HG02943 (cell line): ENCODE measurements around the gene ADAMTS17.

Experiments used
- ATAC-seq: cut with Tn5 transposase; IDR thresholded peaks from one replicate; pipeline ENCODE4 v1.9.1; 2021; ENCODE audit warnings: mild to moderate bottlenecking, low read depth, moderate library complexity; ENCODE audit not compliant: unreplicated experiment

ADAMTS17 gene

DNA sequence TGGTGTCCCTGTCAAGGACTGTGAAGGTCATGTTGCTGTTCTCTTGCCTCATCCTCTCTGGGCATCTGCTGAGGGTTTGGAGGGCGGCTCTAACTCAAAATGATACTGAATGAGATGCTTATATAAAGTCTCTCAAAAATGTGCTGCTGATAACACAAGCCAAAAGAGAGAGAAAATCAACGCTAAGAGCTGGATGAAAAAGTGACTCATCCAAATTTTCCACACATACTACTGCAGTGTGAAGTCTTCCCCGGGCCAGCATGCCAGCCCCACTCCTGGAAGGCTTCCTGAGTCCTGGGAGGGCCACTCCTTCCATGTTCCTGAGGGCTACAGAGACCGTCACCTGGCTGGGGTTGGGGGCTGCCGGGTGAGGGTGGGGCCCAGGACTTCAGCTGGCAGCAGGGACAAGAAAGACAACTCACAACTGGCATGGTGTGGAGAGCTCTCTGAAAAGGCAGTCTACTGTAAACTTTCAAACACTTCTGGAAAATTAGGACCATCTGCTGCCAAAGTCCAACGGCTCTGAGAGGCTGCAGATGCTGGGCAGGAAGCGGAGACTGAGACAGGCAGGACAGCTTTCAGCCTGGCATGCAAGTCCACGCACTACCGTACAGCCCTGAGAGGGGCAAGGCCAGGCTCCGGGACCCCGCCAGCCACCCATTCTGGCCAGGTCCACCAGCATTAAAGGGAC, 200.3 kb downstream of the ADAMTS17 start:
- no peak for ATAC-seq

DNA sequence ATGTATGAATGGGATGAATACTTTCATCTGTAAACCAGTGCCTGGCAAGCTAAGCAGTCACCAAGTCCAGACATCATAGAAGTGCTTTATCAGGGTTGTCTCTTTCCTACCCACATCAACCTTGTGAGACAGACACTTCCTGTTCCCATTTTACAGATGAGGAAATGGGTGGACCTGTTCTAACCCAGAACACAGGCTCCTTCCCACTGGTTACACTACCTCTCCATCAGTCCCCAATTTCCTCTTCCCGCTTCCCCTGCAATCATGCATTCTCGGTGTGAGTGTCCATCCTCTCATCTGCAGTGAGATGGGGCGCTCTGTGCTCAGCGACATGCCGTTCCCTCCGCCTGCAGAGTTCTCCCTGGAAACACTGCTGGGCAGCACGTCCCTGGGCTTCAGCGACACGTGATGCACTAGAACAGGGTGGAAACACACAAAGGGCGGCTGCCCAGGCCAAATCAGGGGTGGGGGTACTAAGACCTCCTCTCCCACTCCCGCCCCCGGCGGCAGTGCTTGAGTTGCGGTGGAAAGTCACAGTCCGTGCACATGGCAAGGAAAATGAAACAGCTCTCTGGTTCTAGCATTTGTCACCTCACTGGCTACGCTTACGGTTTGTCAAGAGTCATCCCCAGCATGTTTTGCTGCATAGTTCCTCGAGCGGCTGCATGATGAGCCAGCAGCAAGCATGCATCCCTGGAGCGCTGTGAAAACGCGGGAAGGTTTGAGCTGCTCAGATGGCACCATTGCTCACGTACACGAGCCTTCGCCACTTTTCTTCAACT, 201.1 kb downstream of the ADAMTS17 start:
- no peak for ATAC-seq

DNA sequence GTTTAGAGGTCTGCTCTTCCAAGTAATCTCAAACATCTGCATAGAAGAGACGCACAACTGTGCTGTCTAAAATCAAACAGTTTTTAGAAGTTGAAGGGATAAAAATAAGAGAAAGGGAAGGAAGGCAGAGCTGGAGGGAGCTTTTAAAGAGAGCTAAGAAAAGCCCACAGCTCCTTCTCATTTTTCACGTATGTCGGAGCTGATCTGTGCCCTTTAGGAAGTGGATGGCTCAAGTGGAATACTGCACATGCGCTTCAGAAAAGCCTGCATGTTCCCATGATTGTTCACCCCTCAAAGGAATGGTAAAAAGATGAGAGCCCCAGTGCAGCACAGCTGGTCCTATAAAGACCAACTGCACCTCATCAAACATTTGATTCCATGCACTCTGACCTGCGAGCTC, 207.2 kb downstream of the ADAMTS17 start:
- no peak for ATAC-seq

DNA sequence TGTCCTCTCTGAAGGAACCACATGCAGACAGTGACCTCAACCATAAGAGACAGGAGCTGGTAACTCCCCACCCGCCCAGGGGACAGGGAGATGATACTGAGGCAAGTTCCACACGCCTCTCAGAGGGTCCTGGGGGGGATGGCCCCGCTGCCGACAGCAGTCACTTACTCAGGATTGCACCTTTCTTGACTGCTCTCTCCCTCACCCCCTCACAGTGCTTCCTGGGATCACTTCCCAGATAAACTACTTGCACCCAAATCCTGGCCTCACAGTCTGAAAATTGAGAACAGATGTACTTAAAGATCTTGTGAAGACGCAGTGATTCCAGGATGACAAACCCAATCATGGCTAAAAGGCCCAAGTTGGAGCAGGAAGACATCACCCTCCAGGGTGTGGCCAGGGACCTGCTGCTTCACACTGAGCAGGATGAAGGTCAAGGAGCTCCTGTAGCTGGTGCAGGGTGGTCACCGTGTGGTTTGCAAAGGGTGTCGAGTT, 207.6 kb downstream of the ADAMTS17 start:
- no peak for ATAC-seq

DNA sequence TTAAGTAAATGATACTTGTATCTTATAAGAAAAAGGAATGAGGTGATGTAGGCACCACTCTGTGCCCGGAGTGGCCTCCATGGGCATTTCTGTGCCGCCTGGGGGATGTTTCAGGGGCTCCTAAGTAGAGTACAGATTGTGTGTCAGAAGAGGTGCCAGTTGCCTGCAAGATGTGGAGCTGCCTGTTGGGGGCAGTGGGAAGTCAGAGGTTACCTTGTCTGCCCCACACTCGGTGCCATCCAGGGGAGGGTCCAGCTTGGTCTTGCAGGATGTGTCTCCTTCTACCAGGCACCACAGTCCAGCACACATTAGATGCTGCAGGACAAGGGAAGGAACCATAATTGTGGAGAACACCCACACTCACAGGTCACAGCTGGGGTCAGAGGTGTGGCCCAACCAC, 208.8 kb downstream of the ADAMTS17 start:
- ATAC-seq = no peak

DNA sequence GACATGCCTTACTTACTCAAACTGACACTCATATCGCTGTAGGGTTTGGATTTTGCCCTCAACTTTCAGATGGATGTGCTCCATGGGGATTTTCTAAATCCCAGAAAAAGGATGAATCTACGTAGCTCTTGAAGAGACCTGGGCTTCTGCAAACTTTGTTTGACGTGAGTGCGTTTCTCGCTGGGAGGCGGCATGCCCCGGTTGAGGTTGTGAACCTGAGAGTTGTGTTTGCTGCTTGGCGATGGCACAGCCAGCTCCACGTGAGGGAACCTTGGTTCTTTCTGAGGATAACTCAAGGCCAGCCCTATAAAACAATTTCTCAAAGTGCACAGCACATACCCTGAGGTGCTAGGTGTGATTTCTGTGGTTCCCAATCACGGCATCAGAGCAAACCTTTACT, 209.5 kb downstream of the ADAMTS17 start:
- no peak for ATAC-seq

DNA sequence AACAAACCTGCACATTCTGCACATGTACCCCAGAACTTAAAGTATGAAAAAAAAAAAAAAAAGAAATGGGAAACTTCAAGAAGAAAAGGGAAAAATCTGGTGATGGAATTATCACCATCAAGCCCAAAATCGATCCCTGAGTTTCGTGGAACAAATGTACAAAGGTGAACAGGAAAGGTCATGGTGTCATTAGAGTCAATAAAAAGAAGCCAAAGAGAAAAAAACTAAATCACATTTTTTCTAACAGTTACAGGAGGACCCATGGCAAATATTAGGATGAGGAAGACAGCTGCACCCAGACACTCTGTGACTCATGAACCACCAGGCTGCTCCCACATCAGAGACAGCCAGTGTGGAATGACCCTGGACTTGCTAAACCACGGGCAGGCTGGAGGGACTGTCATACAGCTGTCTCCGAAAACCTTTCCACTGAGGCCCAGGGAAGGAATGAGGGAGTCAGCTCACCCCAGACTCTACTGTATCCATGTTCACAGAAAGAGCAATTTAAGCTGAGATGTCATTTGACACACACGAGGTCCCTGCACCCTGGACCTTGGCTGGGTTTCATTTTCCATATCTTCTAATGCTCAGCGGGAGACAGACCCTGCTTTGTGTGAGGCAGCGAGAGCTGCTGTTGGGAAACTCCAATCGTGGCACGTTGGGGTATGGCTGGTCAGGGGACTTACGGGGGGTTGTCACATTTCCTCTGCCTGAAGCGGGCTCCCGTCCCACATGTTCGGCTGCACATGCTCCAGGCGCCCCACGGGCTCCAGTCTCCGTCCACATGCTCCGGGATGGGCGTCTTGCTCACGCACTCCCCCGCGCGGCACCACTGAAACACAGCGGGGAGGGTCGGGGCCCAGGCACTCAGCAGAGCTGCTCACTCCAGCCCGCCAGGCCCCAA, 210.2 kb downstream of the ADAMTS17 start:
- no peak for ATAC-seq

DNA sequence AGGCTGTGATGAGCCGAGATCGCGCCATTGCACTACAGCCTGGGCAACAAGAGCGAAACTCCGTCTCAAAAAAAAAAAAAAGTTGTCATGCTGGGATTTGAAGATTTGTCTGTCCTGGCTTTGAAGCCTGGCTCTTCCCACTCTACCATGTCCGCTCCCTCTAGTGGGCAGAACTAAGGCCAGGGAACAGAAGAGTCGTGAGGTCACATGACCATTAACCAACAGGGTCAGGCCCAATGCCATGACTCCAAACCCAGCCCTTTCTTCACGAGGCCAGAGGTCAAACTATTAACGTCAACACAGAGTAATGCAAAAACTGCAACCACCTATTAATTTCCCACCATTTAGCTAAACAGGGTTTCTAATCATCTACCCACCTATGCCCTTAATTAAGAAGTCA, 212.1 kb downstream of the ADAMTS17 start:
- no peak for ATAC-seq

DNA sequence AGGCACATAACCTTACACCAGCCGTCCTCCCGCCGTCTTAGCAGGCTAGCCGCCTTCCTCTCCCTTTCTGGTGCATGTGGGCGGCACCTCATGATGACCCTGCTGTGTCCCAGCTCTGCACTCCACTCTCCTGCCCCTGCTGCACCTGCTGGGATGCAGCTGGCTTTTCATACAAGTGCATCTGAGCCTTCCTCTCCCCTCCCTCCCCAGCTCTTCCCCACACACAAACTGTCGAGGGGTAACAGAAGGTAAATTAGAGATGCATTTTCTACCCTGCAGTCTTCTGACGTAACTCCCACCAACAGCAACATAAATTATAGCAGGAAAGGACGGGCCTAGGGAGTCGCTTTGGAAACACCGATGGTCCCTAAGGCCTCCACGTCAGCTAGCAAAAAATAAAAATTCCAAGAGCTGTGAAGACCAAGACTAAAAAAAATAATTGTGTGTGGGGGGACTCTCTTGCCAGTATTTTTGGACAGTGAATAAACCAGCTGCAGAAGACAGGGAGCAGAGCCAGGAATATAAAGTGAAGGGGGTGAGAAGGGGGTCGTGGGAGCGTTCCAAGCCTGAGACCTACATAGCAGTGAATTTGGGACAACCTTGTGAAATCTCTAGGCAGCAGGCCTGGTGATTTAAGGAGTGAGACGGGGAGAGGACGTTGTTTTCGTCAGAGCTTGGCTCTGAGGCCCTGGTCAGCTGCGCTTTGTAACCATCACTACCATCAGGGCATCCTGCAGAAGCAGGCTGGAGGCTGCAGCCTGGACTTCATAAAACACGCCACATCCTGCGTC, 216.2 kb downstream of the ADAMTS17 start:
- ATAC-seq = no peak

DNA sequence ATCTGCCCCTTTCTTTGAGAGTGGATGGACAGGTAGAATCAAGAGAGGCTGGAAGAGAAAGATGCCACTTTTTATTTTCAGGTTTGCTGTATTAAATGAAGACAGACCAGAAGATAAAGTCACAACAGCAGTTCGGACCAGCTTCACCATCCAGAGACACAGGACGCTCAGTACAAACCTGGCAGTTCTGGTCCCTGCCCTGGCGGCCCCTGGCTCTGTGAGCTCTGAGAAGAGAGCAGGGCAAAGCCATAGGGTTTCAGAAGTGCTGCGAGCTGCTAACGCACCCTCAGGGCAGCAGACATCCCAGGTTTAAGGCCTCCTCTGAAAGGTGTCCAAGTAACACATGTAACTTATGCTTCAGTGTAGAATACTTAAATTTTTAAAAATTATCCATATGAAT, 216.8 kb downstream of the ADAMTS17 start:
- no peak for ATAC-seq

DNA sequence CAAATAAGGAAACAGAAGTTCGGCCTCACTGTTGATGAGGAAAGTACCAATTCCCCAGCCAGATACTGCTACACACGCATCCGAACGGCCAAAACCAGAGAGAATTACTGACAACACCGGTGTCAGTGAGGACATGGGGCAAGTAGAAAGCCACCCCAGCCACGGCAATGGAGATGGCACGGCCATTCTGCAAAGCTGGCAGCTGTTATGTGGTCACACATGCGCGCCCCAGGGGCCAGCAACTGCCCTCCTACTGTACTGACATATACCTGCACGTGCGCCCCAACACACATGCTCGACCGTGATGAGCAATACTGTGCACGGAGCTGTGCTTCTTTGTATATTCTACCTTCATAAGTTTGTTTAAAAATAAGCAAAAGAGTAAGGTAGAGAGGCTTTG, 217.4 kb downstream of the ADAMTS17 start:
- ATAC-seq = no peak

DNA sequence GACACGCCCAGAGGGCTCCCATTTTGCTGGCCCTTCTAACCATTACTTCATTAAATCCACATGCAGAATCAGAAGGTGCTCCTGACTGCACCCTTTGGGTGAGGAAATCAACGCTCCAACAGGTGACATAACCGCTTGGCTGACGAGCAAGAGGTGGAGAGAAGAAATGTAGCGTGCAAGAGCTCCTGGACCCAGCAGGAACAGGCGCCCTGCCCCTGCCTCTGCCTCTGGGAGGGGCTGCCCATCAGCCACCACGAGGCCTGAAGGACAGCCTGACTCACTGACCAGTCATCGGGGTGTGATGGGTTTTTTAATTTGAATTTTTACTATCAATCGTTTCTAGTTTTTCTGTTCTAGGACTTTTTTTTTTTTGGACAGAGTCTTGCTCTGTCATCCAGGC, 218.2 kb downstream of the ADAMTS17 start:
- no peak for ATAC-seq

DNA sequence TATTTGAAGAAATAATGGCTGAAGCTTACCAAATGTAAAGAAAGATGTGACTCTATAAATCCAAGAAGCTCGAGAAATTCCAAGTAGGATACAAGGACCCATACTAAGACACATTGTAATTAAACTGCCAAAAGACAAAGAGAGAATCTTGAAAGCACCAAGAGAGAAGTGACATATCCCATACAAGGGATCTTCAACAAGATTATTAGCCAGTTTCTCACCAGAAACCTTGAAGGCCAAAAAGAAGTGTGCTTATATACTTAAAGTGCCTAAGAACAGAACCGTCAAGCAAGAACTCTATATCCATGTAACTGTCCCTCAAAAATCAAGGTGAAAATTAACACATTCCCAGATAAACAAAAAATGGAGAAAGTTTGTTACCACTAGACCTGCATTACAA, 220.5 kb downstream of the ADAMTS17 start:
- ATAC-seq = no peak

DNA sequence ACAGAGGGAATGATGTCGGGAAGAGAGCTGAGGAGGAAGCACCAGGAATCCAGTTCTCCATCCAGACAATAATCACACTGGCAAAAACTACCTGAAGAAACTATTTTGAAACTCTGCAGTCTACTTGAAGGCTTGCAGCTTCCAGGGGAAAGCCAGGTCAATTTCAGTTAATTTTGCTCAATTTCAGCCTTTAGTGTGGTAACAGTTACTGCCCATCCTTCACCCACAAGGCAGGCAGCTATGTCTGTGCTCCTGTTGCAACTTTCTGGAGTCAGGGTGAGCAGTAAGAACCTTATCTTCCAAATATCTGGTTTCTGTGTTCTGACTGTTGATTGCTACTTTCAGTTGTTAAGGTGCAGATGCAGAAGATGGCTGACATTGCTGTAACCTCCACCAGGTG, 221.7 kb downstream of the ADAMTS17 start:
- ATAC-seq = no peak

DNA sequence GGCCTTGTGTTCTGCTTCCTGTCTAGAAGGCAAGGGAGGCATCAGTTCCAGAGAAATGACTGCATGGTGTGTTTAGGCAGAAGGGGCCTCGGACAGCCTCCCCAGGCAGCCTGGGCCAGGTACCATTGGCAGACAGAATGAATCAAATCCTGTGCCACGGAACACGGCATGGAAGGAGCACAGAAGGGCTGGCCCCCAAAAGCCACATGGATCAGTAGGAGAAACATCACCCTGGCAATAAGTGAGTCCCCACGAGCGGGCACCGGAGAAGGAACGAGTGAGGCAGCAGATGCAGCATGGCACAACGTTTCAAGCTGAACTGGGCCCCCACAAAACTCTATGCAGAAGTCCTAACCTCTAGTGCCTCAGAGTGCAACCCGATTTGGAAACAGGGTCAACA, 223.2 kb downstream of the ADAMTS17 start:
- ATAC-seq = no peak

DNA sequence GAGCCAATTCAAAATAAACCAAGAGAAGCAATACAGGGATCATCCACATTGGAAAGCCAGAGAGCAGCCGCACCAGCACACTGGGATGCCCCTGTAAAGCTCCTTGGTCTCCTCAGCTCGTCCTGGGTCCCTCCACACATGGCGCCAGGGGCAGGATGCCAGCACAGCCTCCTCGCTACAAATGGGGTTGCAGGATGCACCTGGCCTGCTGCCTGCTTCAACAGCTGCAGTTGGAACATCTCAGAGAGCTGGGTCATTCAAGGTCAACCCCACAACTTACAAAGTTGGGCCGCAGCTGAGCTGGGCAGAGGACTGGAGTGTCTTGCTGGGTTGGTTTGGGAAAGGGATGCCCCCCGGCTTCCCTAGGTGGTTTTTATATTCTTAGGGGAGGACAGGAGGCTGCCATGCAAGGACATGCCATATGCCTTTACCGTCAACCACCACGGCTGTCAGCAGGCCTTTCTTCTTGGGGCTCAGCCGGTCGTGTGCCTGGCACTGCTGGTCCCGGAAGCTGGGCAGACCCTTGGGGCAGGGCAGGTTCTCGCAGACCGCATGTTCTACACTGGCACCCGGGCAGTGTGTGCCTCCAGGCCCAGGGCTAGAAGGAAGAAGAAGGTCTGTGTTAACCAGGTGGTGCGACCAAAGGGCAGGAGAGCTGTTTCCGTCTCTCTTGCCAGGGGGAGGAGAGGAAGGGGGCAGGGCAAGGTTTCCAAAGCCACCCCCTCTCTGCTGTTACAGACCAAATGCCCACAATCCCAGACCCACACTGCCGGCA, 225.2 kb downstream of the ADAMTS17 start:
- ATAC-seq = no peak

DNA sequence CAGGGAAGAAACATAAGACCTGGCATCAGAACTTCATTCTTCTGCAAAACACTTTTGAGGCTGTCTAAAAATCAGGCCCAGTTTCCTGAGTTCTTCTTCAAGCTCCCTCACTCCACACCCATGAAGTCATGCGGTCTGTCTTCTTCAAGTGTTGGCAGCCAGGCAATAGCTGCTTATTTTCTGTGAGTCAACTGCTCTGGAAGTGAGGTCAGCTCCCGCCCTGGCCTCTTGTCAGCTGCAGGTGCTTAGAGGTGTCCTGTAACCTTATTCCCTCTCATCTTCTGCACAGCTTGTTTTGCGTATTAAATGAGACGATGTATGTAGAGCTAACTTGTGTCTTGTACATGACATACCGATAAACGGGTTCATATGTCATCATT, 226.1 kb downstream of the ADAMTS17 start:
- ATAC-seq = no peak

DNA sequence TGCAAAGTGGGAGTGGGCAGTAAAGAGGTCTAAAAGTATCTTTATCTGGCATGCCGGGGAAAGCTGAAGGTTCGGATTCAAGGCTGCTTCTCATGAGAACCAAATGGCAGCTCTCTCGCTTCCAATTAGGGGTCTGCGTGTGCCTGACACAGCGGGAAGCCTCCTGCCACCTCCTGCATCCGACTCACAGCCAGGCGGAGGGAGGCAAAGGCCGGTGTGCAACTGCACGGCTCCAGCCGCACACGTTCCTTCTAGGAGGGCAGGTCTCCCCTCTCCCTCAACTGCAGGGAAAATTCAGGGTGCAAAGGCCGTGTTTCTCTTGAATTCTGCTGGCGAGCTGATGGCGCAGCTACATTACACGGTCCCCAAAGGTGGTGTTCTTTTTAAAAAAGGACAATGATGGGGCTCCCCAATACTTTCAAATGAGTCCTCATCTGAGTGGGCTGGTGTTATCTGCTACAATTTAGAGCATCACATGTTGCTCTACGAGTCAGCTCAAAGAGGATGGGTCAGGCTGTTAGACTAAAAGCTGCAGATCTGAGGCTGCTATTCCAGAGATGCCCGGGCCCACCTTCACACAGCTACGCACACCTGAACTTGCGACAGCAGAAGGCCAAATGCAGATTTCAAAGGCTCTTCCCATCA, 226.6 kb downstream of the ADAMTS17 start:
- no peak for ATAC-seq

DNA sequence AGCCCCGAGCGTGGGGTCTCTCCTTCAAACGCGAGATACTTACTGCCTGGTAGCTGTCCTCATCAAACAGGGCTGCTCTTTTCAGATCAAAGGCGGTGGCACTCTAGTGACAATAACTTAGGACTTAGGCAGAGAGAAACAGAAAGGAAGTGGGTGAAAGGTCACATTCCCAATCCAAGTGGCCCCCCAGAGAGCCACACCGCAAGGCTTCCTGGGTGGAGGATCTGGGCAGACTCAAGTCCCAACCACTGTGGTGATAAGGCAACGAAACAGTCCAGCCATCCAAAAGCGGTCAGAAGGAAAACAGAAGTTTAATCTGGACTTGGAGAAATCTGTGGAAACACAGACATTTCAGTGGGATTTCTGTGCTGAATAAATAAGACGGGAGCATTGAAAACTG, 227.2 kb downstream of the ADAMTS17 start:
- ATAC-seq = no peak
